Osteocyte (in vitro differentiated cells): Measurements from ENCODE around the gene PZP. TPM values are rescaled to one million over a fixed set of nuclear protein-coding genes. Genes with fewer than 3 reads are reported as not detected.
"Not testable (repeated sequence)": the region's sequence is repeated elsewhere in the genome, so short reads cannot be mapped to it uniquely, and the experiment has no call there.

ENCODE experiments used
- DNase-seq: peaks from one replicate; pipeline ENCODE4 v3.0.0; 2021; ENCODE audit warnings: mixed read lengths; ENCODE audit not compliant: unreplicated experiment; ENCODE audit errors: extremely low spot score
- H3K27ac Mint-ChIP-seq: one replicate; pipeline ENCODE4 v1.8.0; 2021; ENCODE audit warnings: mild to moderate bottlenecking, mixed read lengths; ENCODE audit not compliant: unreplicated experiment
- H3K27me3 Mint-ChIP-seq: one replicate; pipeline ENCODE4 v1.8.0; 2021; ENCODE audit warnings: mixed read lengths; ENCODE audit not compliant: unreplicated experiment
- H3K36me3 Mint-ChIP-seq: one replicate; pipeline ENCODE4 v1.8.0; 2021; ENCODE audit warnings: mixed read lengths; ENCODE audit not compliant: unreplicated experiment
- H3K4me1 Mint-ChIP-seq: one replicate; pipeline ENCODE4 v1.8.0; 2021; ENCODE audit warnings: mixed read lengths; ENCODE audit not compliant: unreplicated experiment
- H3K4me3 Mint-ChIP-seq: one replicate; pipeline ENCODE4 v1.8.0; 2021; ENCODE audit warnings: mild to moderate bottlenecking, moderate library complexity, mixed read lengths; ENCODE audit not compliant: unreplicated experiment
- H3K9me3 Mint-ChIP-seq: one replicate; pipeline ENCODE4 v1.8.0; 2021; ENCODE audit warnings: mixed read lengths; ENCODE audit not compliant: unreplicated experiment
- CTCF ChIP-seq: fragments of 200-600 bp; sonication (generic); IDR thresholded peaks from 2 replicates; pipeline ENCODE4 v1.5.0; 2021; ENCODE audit warnings: antibody characterized with exemption, mild to moderate bottlenecking, moderate library complexity
- total RNA-seq: library from RNA; stranded (reverse); gene quantifications from 2 replicates; pipeline ENCODE4 v1.2.1, GENCODE V29; 2021

Gene PZP
- total RNA-seq, 1 donor from 2014 or later: not detected

GRCh38 chr12:9223830-9224229, 15.6 kb upstream of the PZP start:
- Mint-ChIP-seq H3K36me3 (no peaks in the 10 kb centered on the region), H3K4me3 (no peak overlapping the region), H3K4me1 (no peaks in the 10 kb centered on the region), H3K27ac (no peak overlapping the region), H3K27me3 (no peaks in the 10 kb centered on the region), H3K9me3 (no peaks in the 10 kb centered on the region)
- no peak for DNase-seq
- no peak for TF ChIP-seq CTCF

DNA sequence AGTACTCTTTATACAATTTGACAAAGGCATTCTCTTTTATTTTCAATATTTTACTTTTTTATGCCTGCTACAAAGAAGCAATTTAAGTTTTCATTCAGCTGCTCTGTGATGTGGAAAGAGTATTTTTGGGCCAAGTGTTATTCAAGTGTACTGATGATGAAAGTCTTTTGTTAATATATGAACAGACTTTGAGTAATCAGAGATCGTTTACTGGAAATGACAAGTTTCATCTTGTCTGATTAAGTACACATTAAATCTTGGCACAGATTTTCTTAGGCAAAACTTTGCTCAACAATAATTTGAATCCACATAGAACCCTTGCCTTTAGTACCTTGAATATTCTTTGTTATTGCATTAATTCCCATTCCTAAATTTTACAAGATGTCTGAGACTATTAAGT, 13.3 kb upstream of the PZP start:
- no peak overlapping the region for H3K27ac Mint-ChIP-seq
- no peaks in the 10 kb centered on the region for H3K4me1 Mint-ChIP-seq
- no peaks in the 10 kb centered on the region for H3K27me3 Mint-ChIP-seq
- no peaks in the 10 kb centered on the region for H3K36me3 Mint-ChIP-seq
- TF ChIP-seq CTCF: no peak
- no peak for DNase-seq
- H3K4me3 Mint-ChIP-seq: no peak overlapping the region
- H3K9me3 Mint-ChIP-seq: no peaks in the 10 kb centered on the region

GRCh38 chr12:9221011-9221410, 12.8 kb upstream of the PZP start:
- H3K27me3 Mint-ChIP-seq, H3K9me3 Mint-ChIP-seq, H3K4me3 Mint-ChIP-seq, H3K27ac Mint-ChIP-seq, H3K36me3 Mint-ChIP-seq, DNase-seq, H3K4me1 Mint-ChIP-seq: not testable (repeated sequence)

GRCh38 chr12:9214534-9214933, 6.3 kb upstream of the PZP start:
- TF ChIP-seq CTCF: no peak
- H3K27me3 Mint-ChIP-seq: no peaks in the 10 kb centered on the region
- DNase-seq: no peak
- no peaks in the 10 kb centered on the region for H3K4me1 Mint-ChIP-seq
- no peak overlapping the region for H3K4me3 Mint-ChIP-seq
- no peaks in the 10 kb centered on the region for H3K36me3 Mint-ChIP-seq
- no peaks in the 10 kb centered on the region for H3K9me3 Mint-ChIP-seq
- H3K27ac Mint-ChIP-seq: no peak overlapping the region

DNA sequence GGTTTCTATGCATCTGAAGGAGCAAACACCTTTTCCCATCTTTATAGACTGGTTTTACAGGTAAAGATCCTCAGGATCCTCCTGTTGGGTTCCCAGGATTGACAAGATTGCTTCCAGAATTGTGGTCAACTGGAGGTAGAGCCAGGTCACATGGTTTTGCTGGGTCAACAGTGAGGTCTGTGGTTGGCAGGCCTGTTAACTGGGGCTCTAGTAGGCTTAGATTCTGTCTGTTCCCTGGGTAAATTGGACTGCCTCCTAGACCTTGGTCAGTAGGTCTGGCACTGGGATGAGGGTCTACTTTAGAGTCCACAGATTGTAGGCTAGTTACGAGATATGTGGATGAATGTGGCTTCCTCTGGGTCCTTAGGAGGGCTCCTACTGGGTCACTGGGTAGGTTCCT, 3.5 kb upstream of the PZP start:
- Mint-ChIP-seq H3K4me3 (no peak overlapping the region), H3K27me3 (no peaks in the 10 kb centered on the region)

More for the DNA sequence above, 3.5 kb upstream of the PZP start:
- Mint-ChIP-seq H3K9me3 (no peaks in the 10 kb centered on the region), H3K36me3 (no peaks in the 10 kb centered on the region), H3K27ac (no peak overlapping the region), H3K4me1 (no peaks in the 10 kb centered on the region)
- DNase-seq: no peak
- no peak for TF ChIP-seq CTCF
